Measurements from ENCODE around the gene LMBRD1.

GRCh38 chr6:69696273-69696672 lies 100.5 kb downstream of the LMBRD1 start:
- TF ChIP-seq SMC3 (IDR thresholded peaks at IDR 0.05) (no peak), CHD4 (IDR thresholded peaks at IDR 0.05; ENCODE audit: borderline replicate concordance) (no peak), ZFP36 (IDR thresholded peaks at IDR 0.05; ENCODE audit: borderline replicate concordance, partially characterized antibody) (no peak)
